Mucosa of rectum (tissue), 2 donors: Measurements from ENCODE around the gene INTS15.
A peak's percentile ranks its signal among the peaks of the same experiment; 100 is the strongest.

Experiments used
- H3K27ac ChIP-seq, 2 donors: one replicate each; pipeline ENCODE4 v1.7.0; 2013; ENCODE audit warnings: inconsistent platforms in 2 of 2, low read depth in 2 of 2, low read length in 2 of 2
- H3K27me3 ChIP-seq, 2 donors: one replicate each; pipeline ENCODE4 v1.7.0; 2013; ENCODE audit warnings: low read length in 2 of 2; ENCODE audit not compliant: control insufficient read depth in 2 of 2, insufficient read depth in 2 of 2
- H3K36me3 ChIP-seq, 2 donors: one replicate each; pipeline ENCODE4 v1.7.0; 2013; ENCODE audit warnings: low read length in 2 of 2; ENCODE audit not compliant: control insufficient read depth in 2 of 2, insufficient read depth in 2 of 2
- H3K4me1 ChIP-seq, 2 donors: one replicate each; pipeline ENCODE4 v1.7.0; 2013; ENCODE audit warnings: low read length in 2 of 2, mild to moderate bottlenecking in 1 of 2; ENCODE audit not compliant: control insufficient read depth in 2 of 2, insufficient read depth in 2 of 2
- H3K4me3 ChIP-seq, 2 donors: one replicate each; pipeline ENCODE4 v1.7.0; 2013; ENCODE audit warnings: low read length in 2 of 2
- H3K9ac ChIP-seq, 2 donors: one replicate each; pipeline ENCODE4 v1.7.0; 2013; ENCODE audit warnings: low read length in 2 of 2, low read depth in 1 of 2, mild to moderate bottlenecking in 1 of 2
- H3K9me3 ChIP-seq, 2 donors: one replicate each; pipeline ENCODE4 v1.7.0; 2013; ENCODE audit warnings: low read length in 2 of 2; ENCODE audit not compliant: control insufficient read depth in 2 of 2
- donor health status: healthy.
- donor health status: Normal muscosa, but diverticular disease.

The INTS15 gene

GRCh38 chr7:6589829-6590644 lies at the start of gene INTS15:
INTS15 (plus strand) TSS chr7:6590021; CDS start chr7:6590284, 263 bp downstream.
- Histone ChIP-seq H3K9ac (peak within 1 kb of the TSS; percentile 79 to 80), H3K9me3 (no peaks in the 10 kb centered on the region), H3K4me1 (peaks cover 6 to 10% of the 10 kb centered on the region in 2 donors), H3K36me3 (peaks cover 15 to 16% of the 10 kb centered on the region in 2 donors), H3K4me3 (peak within 1 kb of the TSS; percentile 85 to 90), H3K27me3 (no peaks in the 10 kb centered on the region), H3K27ac (peak within 1 kb of the TSS; percentile 80 to 82)

- no peak overlapping the region for H3K9ac ChIP-seq
- H3K4me1 ChIP-seq = no peaks in the 10 kb centered on the region
- H3K9me3 ChIP-seq = no peaks in the 10 kb centered on the region
- no peak overlapping the region for H3K27ac ChIP-seq
- no peaks in the 10 kb centered on the region for H3K36me3 ChIP-seq
- peaks cover 0 to 4% of the 10 kb centered on the region in 2 donors for H3K27me3 ChIP-seq
- H3K4me3 ChIP-seq = no peak overlapping the region
These were observed 47.5 kb upstream of the INTS15 start for GRCh38 chr7:6542368-6542767.

GRCh38 chr7:6545398-6546126 lies 44.3 kb upstream of the INTS15 start:
- no peak overlapping the region for H3K4me3 ChIP-seq
- no peaks in the 10 kb centered on the region for H3K27me3 ChIP-seq
- H3K9me3 ChIP-seq = no peaks in the 10 kb centered on the region
- H3K9ac ChIP-seq = no peak overlapping the region
- H3K4me1 ChIP-seq = no peaks in the 10 kb centered on the region
- no peaks in the 10 kb centered on the region for H3K36me3 ChIP-seq
- no peak overlapping the region for H3K27ac ChIP-seq

- H3K9ac ChIP-seq = no peak overlapping the region
- no peaks in the 10 kb centered on the region for H3K4me1 ChIP-seq
- H3K27ac ChIP-seq = no peak overlapping the region
- no peaks in the 10 kb centered on the region for H3K36me3 ChIP-seq
- H3K4me3 ChIP-seq = no peak overlapping the region
- no peaks in the 10 kb centered on the region for H3K9me3 ChIP-seq
- no peaks in the 10 kb centered on the region for H3K27me3 ChIP-seq
These were observed 43.1 kb upstream of the INTS15 start for GRCh38 chr7:6546498-6547251.

GRCh38 chr7:6547400-6547799 lies 42.4 kb upstream of the INTS15 start:
- Histone ChIP-seq H3K4me1 (no peaks in the 10 kb centered on the region), H3K9ac (no peak overlapping the region), H3K4me3 (no peak overlapping the region), H3K27me3 (no peaks in the 10 kb centered on the region), H3K36me3 (no peaks in the 10 kb centered on the region), H3K27ac (no peak overlapping the region), H3K9me3 (no peaks in the 10 kb centered on the region)

- Histone ChIP-seq H3K27me3 (no peaks in the 10 kb centered on the region), H3K9ac (no peak within 1 kb of the TSS), H3K36me3 (no peaks in the 10 kb centered on the region), H3K4me3 (no peak within 1 kb of the TSS), H3K4me1 (no peaks in the 10 kb centered on the region), H3K9me3 (no peaks in the 10 kb centered on the region), H3K27ac (no peak within 1 kb of the TSS)
These were observed 38.8 kb upstream of the INTS15 start, which contains the start of gene GRID2IP for GRCh38 chr7:6551016-6551511. GRID2IP (minus strand) TSS chr7:6551461; CDS start chr7:6551436, 25 bp downstream.

- Histone ChIP-seq H3K4me1 (no peaks in the 10 kb centered on the region), H3K9ac (no peak overlapping the region), H3K4me3 (no peak overlapping the region), H3K27ac (no peak overlapping the region), H3K9me3 (no peaks in the 10 kb centered on the region), H3K27me3 (no peaks in the 10 kb centered on the region), H3K36me3 (no peaks in the 10 kb centered on the region)
These were observed 36.3 kb upstream of the INTS15 start for GRCh38 chr7:6553448-6554044.

- Histone ChIP-seq H3K27ac (no peak overlapping the region), H3K4me1 (no peaks in the 10 kb centered on the region), H3K4me3 (no peak overlapping the region), H3K27me3 (no peaks in the 10 kb centered on the region), H3K9me3 (no peaks in the 10 kb centered on the region), H3K36me3 (no peaks in the 10 kb centered on the region), H3K9ac (no peak overlapping the region)
These were observed 35.0 kb upstream of the INTS15 start for GRCh38 chr7:6554848-6555247.

- H3K9ac ChIP-seq = no peak overlapping the region
- H3K27me3 ChIP-seq = no peaks in the 10 kb centered on the region
- H3K4me1 ChIP-seq = no peaks in the 10 kb centered on the region
- H3K4me3 ChIP-seq = no peak overlapping the region
- H3K36me3 ChIP-seq = no peaks in the 10 kb centered on the region
- no peaks in the 10 kb centered on the region for H3K9me3 ChIP-seq
- no peak overlapping the region for H3K27ac ChIP-seq
These were observed 33.6 kb upstream of the INTS15 start for GRCh38 chr7:6556196-6556595.
